ENCODE data around the gene WRNIP1. TPM values are rescaled to one million over a fixed set of nuclear protein-coding genes. Genes with fewer than 3 reads are reported as not detected.

WRNIP1 gene
- total RNA-seq, 2 donors from 2014 or later = 34.0 to 45.3 TPM

Other genes starting within 250 kb of the WRNIP1 start
- 1 to 10 TPM in 1 of 2 donors, under 1 TPM in 1; 0.45 to 1.7 TPM for gene MYLK4, start 14.5 kb upstream of the WRNIP1 start, total RNA-seq
- gene SERPINB1, start 76.5 kb downstream of the WRNIP1 start, total RNA-seq = 10 to 100 TPM; 39.2 to 44.4 TPM
- gene SERPINB9, start 137.9 kb downstream of the WRNIP1 start, total RNA-seq = 10 to 100 TPM; 32.9 to 37.7 TPM
- 10 to 100 TPM in 1 of 2 donors, 1 to 10 TPM in 1; 9.1 to 26.4 TPM for gene SERPINB6, start 206.2 kb downstream of the WRNIP1 start, total RNA-seq
- 10 to 100 TPM in 1 of 2 donors, 1 to 10 TPM in 1; 9.2 to 14.2 TPM for gene NQO2, start 234.5 kb downstream of the WRNIP1 start, total RNA-seq